Stimulated activated CD8-positive, alpha-beta memory T cell treated with anti-CD3 and anti-CD28 coated beads, Interleukin-7, amount 100 ng/mL, for 48 hours (primary cell): ENCODE data around the gene PTPRE.

Source experiments
- DNase-seq, 2 donors: peaks; one replicate each; pipeline ENCODE4 v3.0.0-alpha.2; 2020; ENCODE audit warnings: low read depth in 1 of 2; ENCODE audit errors: extremely low read depth in 1 of 2

Gene PTPRE

DNA sequence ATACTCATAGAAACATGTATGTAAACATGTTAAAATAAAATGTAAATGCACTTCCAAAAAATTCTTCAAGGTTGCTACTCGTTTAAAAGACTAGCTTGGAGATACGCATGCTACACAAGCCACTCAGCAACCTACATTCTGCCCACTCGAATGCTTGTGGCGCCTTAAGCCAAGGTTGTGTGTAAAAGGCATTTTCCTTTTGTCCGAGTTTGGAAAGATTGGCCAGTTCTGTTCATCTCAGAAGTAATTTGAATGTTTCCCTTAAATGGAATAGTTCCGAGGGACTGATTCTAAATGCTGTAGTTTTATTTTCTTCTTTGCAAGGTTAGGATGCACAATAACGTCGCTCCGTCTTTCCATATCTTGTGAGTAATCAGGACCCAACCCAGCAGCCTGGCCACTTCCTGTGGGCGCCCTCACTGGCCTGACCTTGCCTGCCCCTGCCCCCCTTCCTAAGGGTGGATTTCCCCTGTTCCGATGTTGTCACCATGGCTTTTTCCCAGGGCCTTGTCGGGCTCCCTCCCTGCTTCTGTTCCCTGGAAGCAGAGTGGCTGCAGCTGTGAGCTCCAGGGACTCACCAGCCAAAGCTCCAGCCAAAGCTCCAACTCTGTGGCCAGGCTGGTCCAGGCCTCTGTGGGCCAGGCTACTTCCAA is 70.6 kb downstream of the PTPRE start:
- no peak for DNase-seq

DNA sequence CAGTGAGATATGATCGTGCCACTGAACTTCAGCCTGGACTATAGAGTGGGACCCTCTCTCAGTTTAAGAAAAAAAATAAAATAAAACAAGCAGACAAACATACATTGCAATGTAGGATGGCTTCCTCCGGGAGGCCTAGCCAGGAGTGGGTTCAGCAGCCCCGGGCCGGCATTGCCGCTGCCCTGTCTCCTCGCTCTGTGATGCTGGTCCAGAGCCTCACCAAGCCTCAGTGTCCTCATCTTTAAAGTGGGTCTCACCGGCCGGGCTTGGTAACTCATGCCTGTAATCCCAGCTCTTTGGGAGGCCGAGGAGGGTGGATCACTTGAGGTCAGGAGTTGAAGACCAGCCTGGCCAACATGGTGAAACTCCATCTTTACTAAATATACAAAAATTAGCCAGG is 71.6 kb downstream of the PTPRE start:
- DNase-seq = no peak

DNA sequence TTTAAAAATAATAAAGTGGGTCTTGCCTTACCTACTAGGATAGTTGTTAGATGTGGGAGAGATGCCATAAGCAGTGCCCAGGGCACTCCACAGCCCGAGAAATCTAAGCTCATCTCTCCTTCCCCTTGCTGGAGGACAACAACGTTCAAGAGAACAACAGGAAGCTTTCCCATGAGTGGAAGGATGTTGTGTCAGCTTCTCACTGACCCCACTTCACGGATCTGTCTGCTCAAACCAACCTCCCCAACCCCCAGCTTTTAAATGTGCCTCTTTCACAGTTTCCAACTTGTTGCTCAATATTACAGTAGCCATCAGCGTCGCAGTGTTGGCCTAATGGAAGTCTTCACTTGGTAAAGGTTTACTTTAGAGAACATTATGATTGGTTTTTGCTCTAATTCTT is 72.1 kb downstream of the PTPRE start:
- DNase-seq = no peak

DNA sequence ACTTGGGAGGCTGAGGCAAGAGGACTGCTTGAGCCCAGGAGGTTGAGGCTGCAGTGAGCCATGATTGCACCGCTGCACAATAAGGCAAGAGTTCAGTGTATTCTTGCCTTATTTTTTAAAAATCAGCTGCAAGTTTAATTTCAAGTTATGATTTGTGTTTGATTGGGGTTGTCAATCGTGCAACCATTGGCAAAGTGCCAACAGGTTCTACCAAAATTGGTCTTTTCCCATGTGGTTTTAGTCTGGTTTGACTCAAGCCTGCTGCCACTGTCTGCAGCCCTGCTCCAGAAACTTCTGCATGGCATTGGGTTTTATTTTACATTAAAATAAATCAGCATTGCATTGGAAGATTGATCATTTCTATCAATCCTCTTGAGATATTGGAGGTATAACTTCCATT is 72.7 kb downstream of the PTPRE start:
- DNase-seq = no peak

DNA sequence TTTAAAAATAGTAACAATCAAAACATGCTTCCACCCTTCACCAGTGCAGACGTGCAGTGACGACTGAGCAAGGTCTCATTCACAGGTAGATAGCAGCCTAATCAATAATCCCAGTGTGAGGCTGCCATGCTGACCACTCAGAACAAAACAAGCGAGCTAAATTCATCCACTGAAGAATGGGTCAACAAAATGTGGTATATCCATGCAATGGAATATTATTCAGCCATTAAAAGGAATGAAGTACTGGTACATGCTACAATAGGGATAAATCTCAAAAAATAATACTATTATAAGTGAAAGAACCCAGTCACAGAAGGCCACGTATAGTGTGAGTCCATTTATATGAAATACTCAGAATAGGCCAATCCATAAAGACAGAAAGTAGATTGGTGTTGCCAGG is 74.0 kb downstream of the PTPRE start:
- no peak for DNase-seq

DNA sequence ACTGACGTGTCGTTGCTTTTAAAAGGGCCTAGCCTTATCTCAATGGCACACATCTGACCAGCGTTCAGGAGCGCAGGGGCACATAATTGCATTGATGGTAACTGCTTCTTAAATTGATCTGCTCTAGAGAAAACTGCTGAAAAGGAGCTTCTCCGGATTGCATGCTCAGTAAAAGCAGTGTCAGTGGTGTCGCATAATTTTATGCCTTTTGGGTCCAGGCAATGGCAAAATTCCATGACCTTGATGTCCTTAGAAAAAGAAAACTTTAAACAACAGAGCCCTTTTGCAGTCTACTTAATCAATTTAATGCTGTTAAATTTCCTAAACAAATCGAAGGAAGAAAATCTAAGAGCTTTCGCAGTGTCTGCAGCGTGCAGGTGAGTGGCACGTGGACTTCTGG is 75.7 kb downstream of the PTPRE start:
- no peak for DNase-seq

DNA sequence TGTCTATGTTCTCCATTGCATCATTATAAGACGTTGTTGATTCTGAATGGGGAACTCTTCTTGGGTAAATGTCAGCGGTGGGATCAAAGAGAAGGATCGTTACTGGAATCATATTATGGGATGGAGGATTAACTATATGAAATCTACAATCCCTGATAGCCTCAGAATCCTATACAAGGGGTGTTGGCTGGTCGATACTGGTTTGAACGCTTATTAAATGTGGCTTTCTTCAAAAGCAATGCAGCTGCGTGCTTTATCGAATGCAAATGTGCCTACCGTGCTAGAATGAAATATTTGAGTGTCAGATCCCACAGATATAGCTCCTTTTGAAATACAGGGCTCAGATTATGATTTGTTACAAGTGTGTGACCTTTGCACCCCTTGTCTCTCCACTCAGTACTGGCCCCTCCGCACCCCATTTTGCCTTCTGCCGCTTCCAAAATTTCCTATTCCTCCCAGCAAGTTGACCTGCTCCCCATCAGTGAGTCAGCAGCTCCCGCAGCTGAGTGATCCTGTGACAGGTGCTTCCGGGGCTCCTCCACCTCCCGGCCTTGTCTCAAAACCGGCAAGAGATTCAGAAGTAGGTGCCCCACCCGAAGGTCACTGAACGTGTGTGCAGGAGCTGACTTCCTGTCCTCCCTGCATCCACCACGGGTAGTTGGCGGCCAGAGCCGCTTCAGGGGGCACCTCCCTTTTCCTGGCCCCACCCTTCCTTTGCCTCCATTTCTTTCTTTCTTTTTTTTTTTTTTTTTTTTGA is 76.6 kb downstream of the PTPRE start:
- no peak for DNase-seq

DNA sequence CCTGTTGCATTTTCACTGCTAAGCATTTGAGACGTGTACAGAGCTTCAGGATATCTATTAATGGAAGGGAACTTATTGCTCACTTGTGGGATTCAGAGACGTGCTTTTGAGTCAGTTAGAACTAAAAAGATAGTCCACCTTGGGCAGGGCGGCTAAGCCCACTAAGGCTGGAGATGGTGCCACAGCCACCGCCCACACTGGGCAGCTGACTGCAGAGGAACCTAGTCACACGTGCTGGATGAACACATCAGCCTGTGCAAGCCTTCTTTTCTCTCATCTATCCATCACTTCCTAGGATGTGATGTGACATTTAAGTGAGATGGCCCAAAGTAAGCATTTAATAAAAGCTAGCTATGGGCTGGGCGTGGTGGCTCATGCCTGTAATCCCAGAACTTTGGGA is 78.0 kb downstream of the PTPRE start:
- no peak for DNase-seq

DNA sequence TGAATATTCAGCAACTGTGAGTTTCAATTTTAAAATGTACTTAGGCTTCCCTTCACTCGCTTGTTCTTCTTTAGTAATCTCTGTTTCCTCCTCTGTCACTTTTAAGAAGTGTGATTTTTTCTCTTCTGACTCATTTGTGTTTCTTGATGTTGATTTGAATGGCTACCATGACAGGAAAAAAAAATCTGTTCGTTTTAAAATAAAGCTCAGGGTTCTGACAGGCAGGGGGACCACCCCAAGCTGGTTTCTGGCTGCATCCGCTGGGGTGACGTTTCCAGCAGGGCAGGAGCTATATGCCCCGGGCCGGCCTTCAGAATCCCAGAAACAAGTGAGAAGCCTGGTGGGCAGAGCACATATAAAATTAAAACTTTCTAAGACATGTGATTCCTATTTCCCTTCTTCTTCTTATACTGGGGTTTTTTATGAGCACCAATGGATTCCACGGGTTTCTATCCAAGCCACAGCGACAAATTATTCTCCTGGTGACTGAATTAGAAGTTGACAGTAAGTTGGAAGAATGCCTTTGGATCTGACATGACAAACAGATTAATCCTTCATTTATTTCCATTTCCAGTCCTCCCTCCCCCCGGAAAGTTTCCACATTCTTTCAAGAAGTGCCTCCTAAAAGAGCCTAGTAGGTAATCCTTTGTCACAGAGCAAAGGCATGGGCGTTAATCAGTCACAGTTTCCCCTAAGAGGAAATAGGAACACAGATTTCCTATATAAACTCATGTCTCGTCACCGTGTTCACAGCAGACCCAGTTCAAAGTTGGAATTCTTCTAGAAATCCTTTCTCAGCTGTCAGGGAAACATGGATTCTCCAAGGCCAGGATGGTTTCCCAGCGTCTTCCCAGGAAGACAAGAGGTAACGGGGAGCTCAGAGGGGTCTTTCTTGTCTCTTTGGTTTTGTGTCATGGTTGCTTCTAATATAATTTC is 79.9 kb downstream of the PTPRE start:
- DNase-seq = no peak

DNA sequence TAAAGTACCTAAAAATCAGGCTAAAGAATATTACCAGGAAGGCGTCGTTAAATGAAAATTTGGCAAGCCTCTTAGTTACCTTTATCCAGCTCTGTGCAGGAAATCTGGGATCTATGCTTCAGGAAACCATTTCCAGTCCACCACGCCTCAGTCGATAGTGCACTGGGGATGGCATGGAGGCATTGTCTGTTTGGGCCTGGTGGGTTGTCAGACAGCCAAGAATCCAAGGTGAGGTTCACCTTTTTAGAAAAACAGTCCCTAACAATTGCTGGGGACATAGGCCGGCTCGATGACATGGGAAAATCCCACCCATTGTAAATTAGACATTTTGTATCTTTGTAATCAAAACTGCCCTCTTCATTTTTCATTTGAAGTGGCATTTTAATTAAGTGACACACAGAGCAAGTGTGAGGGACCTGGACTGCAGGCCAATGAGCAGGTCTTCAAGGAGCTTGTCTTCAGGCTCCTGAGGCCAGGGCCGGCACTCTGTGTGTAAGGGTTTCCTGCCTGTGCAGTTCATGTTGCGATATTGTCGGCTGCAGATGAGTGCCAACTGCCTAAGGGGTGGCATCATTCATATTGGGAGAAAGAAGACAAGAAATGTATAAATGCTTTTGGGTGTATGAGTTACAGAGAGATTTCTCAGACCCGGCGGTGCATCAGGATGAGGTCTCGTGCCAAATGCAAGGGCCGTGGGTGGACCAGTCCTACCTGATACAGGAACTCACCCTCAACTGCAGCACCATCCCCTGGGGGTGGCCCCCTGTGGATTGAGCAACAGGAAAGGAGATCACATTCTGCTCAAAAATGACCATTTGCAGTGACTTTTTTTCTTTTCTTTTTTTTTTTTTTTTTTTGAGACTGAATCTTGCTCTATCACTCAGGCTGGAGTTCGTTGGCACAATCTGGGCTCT is 80.8 kb downstream of the PTPRE start:
- DNase-seq = no peak

DNA sequence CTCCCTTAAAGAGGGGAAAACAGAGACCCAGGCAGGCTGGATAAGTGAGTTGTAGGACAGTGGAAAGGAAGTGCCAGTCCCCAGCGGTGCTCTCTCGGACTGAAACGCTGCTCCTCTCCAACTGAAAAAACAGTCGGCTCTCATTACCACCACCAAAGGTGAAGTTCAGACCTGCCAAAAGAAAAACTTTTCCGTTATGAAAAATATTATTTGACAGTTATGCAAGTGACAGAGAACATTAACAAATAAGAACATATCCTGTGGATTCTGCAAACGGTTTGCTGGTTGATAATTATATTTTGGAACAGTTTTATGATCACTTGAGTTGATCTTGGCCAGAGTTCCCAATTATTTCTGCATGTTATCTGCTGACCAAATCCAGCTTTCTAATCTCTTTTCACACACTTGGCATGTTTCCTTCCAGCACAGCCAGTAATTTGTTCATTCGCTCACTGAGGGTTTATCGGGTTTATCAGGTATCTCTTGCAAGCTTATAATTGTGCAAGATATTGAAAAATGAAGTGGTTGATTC is 82.6 kb downstream of the PTPRE start:
- no peak for DNase-seq

DNA sequence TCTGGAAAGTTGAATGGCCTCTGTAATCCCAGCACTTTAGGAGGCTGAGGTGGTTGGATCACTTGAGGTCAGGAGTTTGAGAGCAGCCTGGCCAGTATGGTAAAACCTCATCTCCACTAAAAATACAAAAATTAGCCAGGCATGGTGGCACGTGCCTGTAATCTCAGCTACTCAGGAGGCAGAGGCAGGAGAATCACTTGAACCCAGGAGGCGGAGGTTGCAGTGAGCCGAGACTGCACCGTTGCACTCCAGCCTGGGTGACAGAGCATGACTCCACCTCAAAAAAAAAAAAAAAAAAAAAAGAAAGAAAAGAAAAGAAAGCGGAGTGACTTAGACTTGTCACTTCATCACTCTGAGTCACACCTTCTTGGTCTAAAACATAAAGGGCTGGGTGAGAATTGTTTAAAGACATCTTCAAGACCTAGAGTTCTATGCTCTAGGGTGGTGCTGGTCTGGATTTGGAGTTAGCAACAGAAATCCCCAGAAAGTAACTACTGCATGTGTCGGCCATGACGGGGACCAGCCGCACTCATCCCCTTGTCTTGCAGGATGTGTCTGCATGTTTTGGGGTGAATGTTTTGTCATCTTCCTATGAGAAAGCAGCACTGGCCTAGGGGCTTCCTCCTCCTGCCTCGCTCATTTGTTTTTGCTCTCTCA is 83.4 kb downstream of the PTPRE start:
- peak in 1 of 2 donors; percentile 15 for DNase-seq

DNA sequence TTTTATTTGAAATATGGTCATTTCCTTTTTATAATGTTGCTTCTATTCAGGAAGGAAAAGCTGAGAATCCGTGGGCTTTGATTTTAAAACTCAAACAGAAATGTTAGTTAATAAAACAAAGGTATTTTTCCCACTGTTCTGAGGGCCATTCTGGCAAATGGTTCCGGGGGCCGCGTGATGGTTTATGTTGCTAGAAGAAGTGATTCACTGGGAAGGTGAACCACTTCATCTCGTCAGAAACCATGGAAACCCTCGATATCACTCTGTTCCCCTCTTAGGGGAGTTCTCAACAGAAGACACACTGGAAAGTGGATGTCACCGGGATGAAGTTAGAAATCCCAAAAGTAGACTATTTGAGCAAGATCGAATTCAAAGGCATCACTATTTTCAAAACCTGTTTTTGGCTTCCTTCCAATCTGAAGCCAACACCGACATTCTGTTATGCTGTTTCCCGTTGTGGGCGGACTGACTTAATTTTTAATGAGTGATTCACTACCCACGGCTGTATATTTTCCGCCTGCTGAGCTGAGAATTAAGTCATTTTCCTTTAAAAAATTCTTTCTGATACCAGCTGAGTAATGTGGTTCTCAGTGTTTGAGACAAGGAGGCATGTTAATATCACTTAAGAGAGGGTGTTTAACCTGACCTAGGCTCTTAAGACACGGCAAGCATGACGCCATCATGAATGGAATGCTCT is 84.1 kb downstream of the PTPRE start:
- peak in 1 of 2 donors; percentile 64 for DNase-seq

DNA sequence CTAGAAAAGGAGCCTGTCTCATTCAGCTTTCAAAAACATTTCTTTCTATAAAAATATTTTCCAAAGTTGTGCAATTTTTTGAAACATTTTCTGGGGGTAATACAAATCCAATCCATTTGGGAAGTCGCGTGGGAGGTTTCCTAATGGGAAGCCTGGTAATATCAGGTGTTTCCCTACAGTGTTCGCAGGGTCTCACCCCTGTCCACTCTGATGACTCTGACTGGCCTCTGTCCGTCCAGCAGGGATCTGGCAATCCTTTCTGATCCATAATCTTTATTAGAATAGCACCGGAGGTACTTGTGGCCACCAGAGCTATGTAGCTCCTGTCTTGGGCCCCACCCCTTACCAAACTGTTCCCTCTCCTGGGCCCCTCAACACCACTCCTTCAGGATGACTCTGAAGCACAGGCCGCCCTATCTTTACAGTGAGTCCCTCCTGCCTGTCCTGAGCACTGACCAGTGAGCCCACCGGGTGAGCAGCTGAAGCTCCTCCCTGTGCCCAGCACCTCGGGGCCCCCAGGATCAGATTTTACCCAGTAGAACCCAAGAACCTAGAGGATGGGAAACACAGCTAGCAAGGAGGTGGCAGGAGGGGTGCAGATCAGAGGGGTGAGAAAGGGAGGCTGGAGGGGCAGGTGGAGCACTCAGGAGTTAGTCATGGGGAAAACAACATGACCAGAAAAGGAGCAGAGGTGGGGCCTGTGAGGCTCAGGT is 84.8 kb downstream of the PTPRE start:
- no peak for DNase-seq

DNA sequence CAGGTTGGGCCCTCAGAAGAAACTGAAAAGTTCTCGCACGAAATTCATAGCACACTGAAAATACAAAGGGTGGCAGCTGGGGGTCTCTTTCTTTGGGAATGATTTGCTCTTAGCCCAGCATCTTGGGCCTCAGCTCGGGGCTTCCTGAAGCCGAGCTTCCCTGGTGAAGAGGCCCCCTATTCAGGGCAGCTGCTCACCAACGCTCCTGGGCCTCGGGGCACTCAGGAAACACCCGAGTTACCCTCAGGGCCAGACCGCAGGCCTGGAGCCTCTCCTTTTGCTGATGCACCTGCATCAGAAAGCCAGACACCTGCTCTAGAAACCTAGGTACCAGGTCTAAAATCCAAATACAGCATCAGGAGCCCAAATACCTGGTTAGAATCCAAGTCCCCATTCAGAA is 85.5 kb downstream of the PTPRE start:
- DNase-seq = no peak

DNA sequence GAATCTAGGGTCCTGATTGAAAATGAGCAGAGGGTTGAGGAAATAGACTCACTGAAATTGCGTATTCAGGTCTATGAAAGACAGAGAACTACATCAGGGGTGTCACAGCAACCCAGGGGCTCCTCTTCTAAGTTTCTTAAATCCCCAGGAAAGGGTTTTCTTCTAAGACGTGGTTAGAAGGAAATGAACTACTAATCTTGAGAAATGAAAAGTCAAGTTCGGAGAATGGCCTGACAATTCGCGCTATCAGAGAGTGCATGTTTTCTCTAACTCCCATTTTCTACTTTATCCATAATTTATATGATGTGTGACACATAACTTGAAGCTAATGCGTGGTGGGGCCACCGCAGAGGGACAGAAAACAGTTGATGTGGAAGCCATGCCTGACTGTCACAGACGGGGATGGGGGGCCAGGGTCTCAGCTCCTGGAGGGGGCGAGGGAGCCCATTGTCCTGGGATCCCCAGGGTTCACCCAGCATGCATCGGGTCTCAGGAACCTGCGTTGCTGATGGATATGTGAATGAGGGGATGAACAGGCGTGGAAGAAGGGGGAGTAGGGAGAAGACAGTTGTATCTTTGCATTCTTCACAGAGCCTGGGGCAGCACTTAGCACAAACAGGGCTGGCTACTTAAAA is 86.3 kb downstream of the PTPRE start:
- DNase-seq = no peak

DNA sequence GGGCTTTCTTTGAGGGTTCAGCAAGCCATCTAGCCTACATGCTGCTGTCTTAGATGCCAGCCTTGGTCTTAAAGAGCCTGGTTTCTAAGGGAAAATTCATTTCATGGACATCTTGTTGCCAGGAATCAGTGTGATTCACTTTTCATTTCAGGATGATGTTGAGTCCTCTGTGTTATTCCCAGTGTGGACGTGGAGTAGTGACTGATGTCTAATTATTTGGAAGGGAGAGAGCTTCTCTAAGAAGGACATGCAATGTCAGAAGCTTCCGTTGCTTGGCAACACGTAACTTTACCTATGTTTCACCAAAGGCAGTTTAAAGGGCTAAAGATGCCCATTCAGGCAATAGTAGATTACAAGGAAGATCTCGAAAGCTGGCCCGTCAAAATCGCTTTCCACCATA is 89.0 kb downstream of the PTPRE start:
- no peak for DNase-seq

DNA sequence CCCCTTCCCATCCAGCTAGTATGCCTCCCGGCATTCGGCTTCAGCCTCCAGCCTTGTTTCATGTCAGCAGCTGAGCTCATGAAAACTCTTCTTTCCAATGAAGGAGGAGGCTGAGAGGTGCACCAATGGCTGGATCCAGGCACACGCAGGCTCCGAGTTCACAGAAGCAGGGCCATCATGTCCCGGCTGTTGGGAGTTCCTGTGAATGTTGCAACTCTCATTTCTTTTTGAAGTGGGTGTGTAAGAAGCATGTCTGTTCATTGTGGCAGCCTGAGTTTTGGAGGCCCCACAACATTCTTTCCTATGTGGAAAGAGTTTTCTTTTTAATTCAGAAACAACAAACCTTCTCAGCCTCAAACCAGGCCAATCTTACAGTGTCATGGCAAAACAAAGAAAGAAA is 89.7 kb downstream of the PTPRE start:
- DNase-seq = no peak
